HG03342 (cell line): ENCODE data around the gene GABRG1.

ENCODE experiments used
- ATAC-seq: cut with Tn5 transposase; IDR thresholded peaks from one replicate; pipeline ENCODE4 v1.9.1; 2021; ENCODE audit warnings: mild to moderate bottlenecking, moderate library complexity; ENCODE audit not compliant: unreplicated experiment

Gene GABRG1

DNA sequence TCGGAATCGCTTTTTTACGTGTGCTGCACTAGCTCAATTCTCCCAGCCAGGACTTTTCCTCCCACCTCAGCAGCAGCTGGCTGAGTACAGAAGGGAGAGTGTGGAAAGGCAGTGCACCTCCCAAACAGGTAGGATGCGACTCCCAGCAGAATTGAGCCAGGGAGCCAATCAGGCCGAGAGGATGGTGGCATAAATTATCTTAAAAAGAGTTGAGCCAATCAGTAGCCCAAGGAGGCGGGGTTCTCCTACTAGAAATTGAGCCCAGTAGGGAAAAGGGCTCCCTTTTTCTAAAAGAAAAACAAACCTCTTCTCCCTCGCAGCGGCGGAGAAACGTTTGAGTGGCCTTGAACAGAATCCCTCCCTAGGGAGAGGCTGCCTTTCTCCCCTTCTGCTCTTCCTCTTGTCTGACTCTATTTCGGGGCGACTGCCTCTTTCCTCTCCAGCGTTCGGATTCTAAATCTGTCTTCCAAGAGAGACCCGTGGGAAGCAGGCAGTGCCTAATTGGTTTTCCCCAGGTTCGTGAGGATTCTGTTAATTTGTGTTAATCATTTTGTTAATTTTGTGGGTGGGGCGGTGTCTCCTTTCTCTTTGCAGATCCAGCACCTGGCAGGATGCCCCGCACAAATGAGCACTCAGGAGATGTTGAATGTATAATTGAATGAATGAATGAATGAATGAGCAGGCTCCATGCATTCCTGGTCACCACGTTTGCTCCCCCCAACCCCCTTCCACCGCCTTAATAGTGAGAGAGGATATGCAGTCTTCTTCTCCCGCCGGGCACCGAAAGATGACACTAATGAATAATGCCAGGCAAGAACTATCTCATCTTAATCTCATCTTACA is at the start of gene GABRG1:
Gene GABRG1 (minus strand): TSS at position 142 of the 843 bp plus-strand sequence. CDS start 141 bp downstream, at position 1.
- ATAC-seq = no peak

DNA sequence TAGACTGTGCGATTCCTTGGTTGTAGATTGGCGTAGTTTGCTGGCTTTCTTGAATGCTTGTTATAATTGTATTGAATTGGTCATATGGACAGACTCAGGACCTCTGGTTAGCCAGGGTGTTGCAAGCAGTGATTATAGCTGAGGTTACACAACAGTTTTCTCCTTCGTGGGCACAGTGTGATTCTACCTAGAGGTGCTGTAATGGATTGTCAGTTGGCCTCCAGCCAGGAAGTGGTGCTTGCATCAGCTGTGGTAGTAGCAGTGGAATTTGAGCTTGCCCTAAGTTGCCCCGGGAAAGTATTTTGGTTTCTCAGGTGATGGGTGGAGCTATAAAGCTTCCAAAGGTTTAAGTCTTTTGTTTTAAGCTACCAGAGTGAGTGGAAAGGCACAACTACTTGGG is 23.1 kb upstream of the GABRG1 start:
- ATAC-seq = no peak

GRCh38 chr4:46131498-46132057 is 7.7 kb upstream of the GABRG1 start:
- ATAC-seq = no peak

DNA sequence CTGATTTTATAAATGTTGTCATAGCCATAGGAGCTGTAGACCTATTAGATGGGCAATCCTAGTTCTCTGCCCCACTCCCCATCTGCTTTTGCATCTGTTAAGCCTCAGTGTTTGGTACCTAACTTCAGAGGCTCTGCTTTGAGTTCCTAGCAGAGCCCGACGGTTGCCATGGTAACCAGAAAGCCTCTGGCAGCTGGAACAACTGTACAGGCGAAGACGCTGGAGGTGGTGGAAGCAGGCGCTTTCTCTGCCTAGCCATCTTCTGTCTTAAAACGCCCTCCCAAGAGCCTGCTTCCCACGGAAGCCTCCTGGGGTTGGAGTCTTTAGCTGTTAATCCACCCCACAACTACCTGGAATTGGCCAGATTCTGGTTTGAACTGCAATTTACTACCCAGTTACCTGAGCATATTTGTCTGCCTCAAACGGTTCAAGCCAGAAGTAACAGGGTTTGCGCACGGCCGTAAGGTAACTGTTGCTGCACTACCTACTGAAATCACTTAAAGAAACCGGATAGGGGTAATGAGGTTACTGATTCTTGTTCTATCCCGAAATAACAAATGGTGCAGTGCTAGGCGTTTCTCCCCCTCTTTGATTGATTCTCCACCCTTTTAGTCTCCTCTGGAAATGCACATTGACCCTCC is 1.0 kb upstream of the GABRG1 start:
- no peak for ATAC-seq

GRCh38 chr4:46081674-46082073 is 42.2 kb downstream of the GABRG1 start:
- no peak for ATAC-seq

DNA sequence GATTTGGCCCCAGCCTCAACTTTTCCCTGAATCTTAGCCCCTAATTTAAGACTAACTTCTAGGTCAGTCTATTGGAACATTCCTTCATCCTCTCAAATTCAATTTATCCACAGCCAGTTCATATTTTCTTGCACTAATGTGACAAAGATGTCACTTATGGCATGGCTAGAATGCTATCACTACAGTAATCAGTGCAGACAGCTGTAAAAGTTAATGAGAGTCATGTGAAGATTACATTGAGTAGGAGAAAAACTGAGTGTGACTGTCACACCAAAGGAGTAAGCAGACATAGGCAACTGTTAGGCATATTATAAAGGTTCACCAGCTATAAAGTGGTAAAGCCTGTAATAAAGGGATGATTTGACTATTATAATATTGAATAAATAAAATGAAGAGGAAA is 42.6 kb downstream of the GABRG1 start:
- ATAC-seq = no peak

- no peak for ATAC-seq
Observed at GRCh38 chr4:46073778-46074177, 50.1 kb downstream of the GABRG1 start.

DNA sequence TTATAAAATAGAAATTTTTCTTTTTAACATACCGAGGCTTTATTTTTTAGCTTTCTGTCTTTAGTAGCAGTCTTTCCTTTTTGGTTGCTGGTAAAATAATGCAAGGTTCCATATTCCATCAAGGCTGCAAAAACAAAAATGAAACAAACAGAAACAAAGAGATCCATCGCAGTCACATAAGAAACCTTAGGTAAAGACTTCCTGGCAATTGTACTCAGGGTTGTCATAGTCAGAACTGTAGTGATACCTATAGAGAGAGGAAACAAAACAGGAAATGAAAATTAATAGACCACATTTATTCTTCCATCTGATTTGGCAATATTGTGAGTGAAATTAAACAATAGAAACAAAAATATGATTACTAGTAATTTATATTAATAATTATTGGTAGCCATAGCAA is 72.5 kb downstream of the GABRG1 start:
- ATAC-seq = no peak

GRCh38 chr4:46032056-46032455 is 91.8 kb downstream of the GABRG1 start:
- no peak for ATAC-seq

GRCh38 chr4:46016306-46016705 is 107.5 kb downstream of the GABRG1 start:
- ATAC-seq = no peak

DNA sequence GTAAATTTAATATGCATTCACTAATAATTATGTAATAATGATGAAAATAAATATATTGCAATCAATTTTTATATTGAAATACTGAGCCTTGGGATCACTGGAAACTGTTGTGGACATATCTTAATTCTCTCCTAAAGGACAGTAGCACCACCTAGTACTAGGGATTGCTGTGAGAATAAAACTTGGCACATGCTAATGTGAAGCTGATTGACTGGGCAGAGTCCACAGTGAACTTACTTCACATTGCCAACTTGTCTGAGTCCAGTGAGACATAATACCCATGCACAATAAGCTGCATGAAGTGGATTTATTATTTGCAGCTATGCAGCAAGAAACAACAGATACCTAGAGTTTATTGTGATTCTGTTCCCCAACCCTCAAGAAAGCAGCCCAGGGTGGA is 131.1 kb downstream of the GABRG1 start:
- no peak for ATAC-seq

DNA sequence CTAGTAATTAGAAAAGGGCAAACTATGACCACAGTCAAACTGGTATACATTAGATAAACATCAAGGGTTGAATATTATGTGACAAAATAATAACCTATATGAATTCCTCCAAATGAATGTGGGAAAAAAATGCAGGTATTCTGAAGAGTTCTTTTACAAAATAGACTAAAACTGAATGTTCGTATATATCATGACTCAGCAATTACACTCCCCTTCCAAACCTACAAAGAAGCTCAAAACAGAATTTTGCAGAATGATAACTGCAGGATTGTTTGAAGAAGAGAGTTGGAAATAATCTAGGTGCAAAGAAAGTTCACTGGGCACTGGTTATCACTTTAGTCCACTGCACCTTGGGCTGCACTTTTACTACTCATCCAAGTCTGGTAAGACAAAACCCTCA is 134.1 kb downstream of the GABRG1 start:
- no peak for ATAC-seq

DNA sequence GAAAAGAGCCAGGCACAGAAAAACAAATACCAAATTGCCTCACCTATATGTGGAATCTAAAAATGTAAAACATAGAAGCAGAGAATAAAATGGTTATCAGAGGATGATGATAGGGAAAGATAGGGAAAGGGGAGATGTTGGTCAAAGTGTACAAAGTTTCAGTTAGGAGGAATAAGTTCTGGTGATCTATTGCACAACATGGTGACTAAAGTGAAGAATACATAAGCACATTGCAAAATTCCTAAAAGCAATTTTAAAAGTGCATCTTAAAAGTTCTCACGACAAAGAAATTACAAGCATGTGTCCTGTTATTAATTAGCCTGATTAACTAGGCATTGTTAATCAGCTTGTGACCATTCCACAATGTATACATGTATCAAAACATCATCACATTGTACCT is 136.0 kb downstream of the GABRG1 start:
- no peak for ATAC-seq
